H1 (cell line): ENCODE measurements around the gene SLC16A9. TPM values are rescaled to one million over a fixed set of nuclear protein-coding genes. Genes with fewer than 3 reads are reported as not detected.

Experiments used
- ATF3 ChIP-seq: IDR thresholded peaks from 2 replicates; pipeline ENCODE4 v1.6.1; 2011; ENCODE audit warnings: low read depth, mild to moderate bottlenecking, low read length; ENCODE audit not compliant: insufficient read depth
- CBX5 ChIP-seq: fragments of 300-800, 300-1000 bp; sonication (generic); IDR thresholded peaks from 2 replicates; pipeline ENCODE4 v1.7.1; 2016; ENCODE audit warnings: antibody characterized with exemption, low read length, low read depth
- CBX8 ChIP-seq: fragments of 300-800, 300-1000 bp; sonication (generic); IDR thresholded peaks from 2 replicates; pipeline ENCODE4 v1.7.1; 2016; ENCODE audit warnings: low read depth, low read length, borderline replicate concordance
- CEBPB ChIP-seq: IDR thresholded peaks from 2 replicates; pipeline ENCODE4 v1.6.1; 2012; ENCODE audit warnings: low read depth, low read length
- CHD7 ChIP-seq: fragments of 300-600 bp; sonication (generic); IDR thresholded peaks from 2 replicates; pipeline ENCODE4 v1.7.1; 2012; ENCODE audit warnings: low read length, moderate library complexity, mild to moderate bottlenecking, inconsistent platforms; ENCODE audit not compliant: insufficient replicate concordance
- MAFK ChIP-seq: IDR thresholded peaks from 2 replicates; pipeline ENCODE4 v1.6.1; 2012; ENCODE audit warnings: low read depth, mild to moderate bottlenecking, improper control_type of control experiment, low read length
- POU5F1 ChIP-seq: IDR thresholded peaks from 2 replicates; pipeline ENCODE4 v1.6.1; 2011; ENCODE audit warnings: low read depth, mild to moderate bottlenecking, low read length, moderate library complexity
- SP4 ChIP-seq: IDR thresholded peaks from 2 replicates; pipeline ENCODE4 v1.6.1; 2012; ENCODE audit warnings: low read length, inconsistent platforms
- polyA plus RNA-seq, 7 experiments: library from polyadenylated mRNA; depleted of rRNA in 3 of 7; stranded (reverse) in 5 of 7; unstranded in 2 of 7; fragments of >200 nt in 5 of 7; fragments of 200-250 nt in 2 of 7; gene quantifications; 1 replicate in 5 of 7; 2 replicates in 1 of 7; 4 replicates in 1 of 7; pipeline versions ENCODE4 v1.2.1 to v1.2.3, GENCODE V29; 2011 to 2013; ENCODE audit warnings: missing spikeins in 2 of 7, mixed read lengths in 2 of 7
- total RNA-seq: library from RNA; stranded (reverse); fragmentation: NEBNext Ultra II Directional; extraction: Animal tissue kit (Norgen Biotek cat#: 25700); gene quantifications from 2 replicates; pipeline ENCODE4 v1.2.1, GENCODE V29; 2021

Gene SLC16A9
- total and polyA plus RNA-seq, 2 of the 8 experiments (the other 6 are each of a cell fraction or from before 2014, with no cell fraction given): 11.2 to 20.5 TPM

- no peak for TF ChIP-seq CHD7
- no peak for TF ChIP-seq SP4
- TF ChIP-seq MAFK: no peak
- TF ChIP-seq ATF3: no peak
- no peak for TF ChIP-seq CBX8
- no peak for TF ChIP-seq POU5F1
- TF ChIP-seq CEBPB: no peak
- no peak for TF ChIP-seq CBX5
- TF ChIP-seq, all 59 proteins: peak for 0
Observed at GRCh38 chr10:59628456-59628855, 81.2 kb downstream of the SLC16A9 start (continued).
